ENCODE data around the gene OR2H2. TPM values are rescaled to one million over a fixed set of nuclear protein-coding genes. Genes with fewer than 3 reads are reported as not detected.

Gene OR2H2
- total RNA-seq, 1 experiment from 2014 or later = not detected

DNA sequence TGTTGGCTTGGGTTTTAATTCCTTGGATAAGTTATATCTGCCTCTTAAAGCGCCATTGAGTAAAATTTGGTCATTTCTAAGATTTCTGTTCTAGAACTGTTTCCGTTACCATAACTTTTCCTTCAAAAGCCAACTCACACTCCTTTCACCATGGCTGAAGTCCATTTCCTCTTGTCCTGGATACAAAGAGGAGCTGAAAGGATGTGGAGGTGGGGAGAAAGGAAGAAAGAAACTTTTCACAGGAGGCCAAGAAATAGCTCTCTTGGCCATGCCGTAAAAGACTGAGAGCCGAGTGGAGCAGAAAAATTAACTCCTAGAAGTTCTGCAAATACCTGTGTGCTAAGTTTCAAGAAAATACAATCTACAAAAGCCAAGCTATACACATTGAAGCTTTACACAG is 26.5 kb downstream of the OR2H2 start:
- intact Hi-C loops (cut with micrococcal nuclease; ENCODE audit: unreplicated experiment) = no loop called here

DNA sequence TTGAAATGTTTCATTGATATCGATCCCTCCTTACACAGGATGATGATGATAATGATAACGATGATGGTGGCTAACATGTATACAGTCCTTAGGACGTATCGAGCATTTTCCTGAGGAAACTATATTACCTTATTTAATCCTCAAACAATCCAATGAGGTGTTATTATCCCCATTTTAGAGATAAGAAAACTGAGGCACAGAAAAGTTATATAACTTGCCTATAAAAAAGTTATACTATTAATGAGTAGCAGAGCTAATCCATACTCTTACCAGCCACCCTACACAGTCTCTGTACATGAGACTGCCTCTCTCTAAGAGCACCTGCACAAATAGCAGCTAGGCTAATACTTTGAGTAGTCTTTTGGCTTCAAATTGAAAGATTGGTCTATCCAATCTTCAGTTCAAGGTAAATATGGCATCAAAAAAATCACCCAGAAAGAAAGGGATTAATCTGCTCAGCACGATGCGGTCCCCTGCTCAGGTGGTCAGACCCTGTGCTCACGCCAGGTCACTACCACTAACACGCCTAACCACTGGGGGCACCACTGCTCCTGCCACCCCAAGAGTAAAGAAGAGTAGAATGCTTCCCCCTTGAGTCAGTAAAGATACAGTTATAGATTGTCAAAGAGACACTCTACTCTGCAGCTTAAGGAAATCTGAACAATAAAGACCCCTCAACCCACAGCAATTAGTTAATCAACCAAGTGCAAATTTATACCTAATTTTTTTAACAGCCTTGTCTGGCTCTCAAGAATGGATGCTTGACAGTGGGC is 33.0 kb downstream of the OR2H2 start:
- no peaks in the 10 kb centered on the region for H3K4me1 ChIP-seq
- Mint-ChIP-seq H3K4me1 (ENCODE audit: low read depth, unreplicated experiment) (no peaks in the 10 kb centered on the region), H3K36me3 (ENCODE audit: insufficient read depth, unreplicated experiment) (no peaks in the 10 kb centered on the region), H3K27me3 (ENCODE audit: insufficient read depth, unreplicated experiment) (peaks cover 9% of the 10 kb centered on the region), H3K9me3 (ENCODE audit: unreplicated experiment) (no peaks in the 10 kb centered on the region), H3K27ac (ENCODE audit: unreplicated experiment) (no peak overlapping the region), H3K4me3 (ENCODE audit: unreplicated experiment) (no peak overlapping the region)
- no peaks in the 10 kb centered on the region for H3K36me3 ChIP-seq (ENCODE audit: control insufficient read depth, insufficient read depth, low read length)
- TF ChIP-seq CTCF (IDR thresholded peaks at IDR 0.05; ENCODE audit: insufficient read depth in 1 of 2, low read depth in 1 of 2, low read length in 1 of 2, severe bottlenecking in 1 of 2, unreplicated experiment in 1 of 2) = peak in 1 of 2 experiments; percentile 21
- POLR2A ChIA-PET = no interaction called here
- BruUV-seq (replicated peaks) = no TSS peak
- CTCF ChIA-PET = no interaction called here
- intact Hi-C loops (cut with micrococcal nuclease; ENCODE audit: unreplicated experiment) = no loop called here
- H3K27me3 ChIP-seq (replicated peaks; ENCODE audit: control insufficient read depth, insufficient read depth, low read length) = no peaks in the 10 kb centered on the region
- H3K4me3 ChIP-seq (ENCODE audit: low read depth, low read length) = no peak overlapping the region
- no peaks in the 10 kb centered on the region for H3K9me3 ChIP-seq
- no peak for DNase-seq

More for the DNA sequence above, 26.5 kb downstream of the OR2H2 start:
- TF ChIP-seq CTCF (IDR thresholded peaks at IDR 0.05; ENCODE audit: insufficient read depth in 1 of 2, low read depth in 1 of 2, low read length in 1 of 2, severe bottlenecking in 1 of 2, unreplicated experiment in 1 of 2) = no peak
- Mint-ChIP-seq H3K4me1 (ENCODE audit: low read depth, unreplicated experiment) (no peaks in the 10 kb centered on the region), H3K27ac (ENCODE audit: unreplicated experiment) (no peak overlapping the region), H3K9me3 (ENCODE audit: unreplicated experiment) (no peaks in the 10 kb centered on the region), H3K4me3 (ENCODE audit: unreplicated experiment) (no peak overlapping the region), H3K36me3 (ENCODE audit: insufficient read depth, unreplicated experiment) (no peaks in the 10 kb centered on the region), H3K27me3 (ENCODE audit: insufficient read depth, unreplicated experiment) (peaks cover 13% of the 10 kb centered on the region)
- H3K4me1 ChIP-seq = no peaks in the 10 kb centered on the region
- no TSS peak for BruUV-seq (replicated peaks)
- no peaks in the 10 kb centered on the region for H3K9me3 ChIP-seq
- no peaks in the 10 kb centered on the region; the same call in 1 of the 2 replicates for H3K27me3 ChIP-seq (replicated peaks; ENCODE audit: control insufficient read depth, insufficient read depth, low read length)
- no peak for DNase-seq
- no peaks in the 10 kb centered on the region for H3K36me3 ChIP-seq (ENCODE audit: control insufficient read depth, insufficient read depth, low read length)
- POLR2A ChIA-PET = no interaction called here
- H3K4me3 ChIP-seq (ENCODE audit: low read depth, low read length) = no peak overlapping the region
- CTCF ChIA-PET = interaction anchor here (1.1 kb wide), 1 partner anchor 43 kb away, joined by 3 read pairs; no protein-coding TSS in a partner anchor

DNA sequence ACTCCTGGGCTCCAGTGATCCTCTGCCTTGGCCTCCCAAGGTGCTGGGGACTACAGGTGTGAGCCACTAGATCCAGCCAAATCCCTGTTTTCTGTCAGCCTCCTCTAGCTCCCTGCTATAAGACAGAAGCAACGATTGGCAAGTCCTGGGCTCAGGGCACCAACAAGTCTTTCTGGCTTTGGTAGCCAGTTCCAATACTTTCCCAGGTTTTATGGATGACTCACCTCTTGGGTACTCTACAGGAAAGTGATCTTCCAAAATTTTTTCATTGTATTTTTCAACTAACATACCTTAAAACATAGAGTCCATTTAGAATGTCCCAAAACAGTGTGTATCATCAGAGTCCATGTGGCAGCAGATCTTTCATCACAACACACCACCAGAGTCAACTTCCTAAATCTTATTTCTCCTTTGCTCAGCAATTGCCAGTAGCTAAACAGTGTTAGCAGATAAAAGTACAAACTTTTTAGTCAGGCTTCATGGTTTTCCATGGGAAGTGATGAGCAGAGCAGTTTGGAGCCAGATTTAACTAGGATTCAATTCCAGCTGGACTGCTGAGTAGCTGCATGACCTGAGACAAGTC is 34.7 kb downstream of the OR2H2 start:
- ChIA-PET POLR2A (interaction anchor here (0.6 kb wide), 1 partner anchor 38 kb away, joined by 3 read pairs; no protein-coding TSS in a partner anchor), CTCF (no interaction called here)
- BruUV-seq (replicated peaks) = no TSS peak
- Histone ChIP-seq H3K4me3 (ENCODE audit: low read depth, low read length) (no peak overlapping the region), H3K4me1 (no peaks in the 10 kb centered on the region), H3K36me3 (ENCODE audit: control insufficient read depth, insufficient read depth, low read length) (no peaks in the 10 kb centered on the region), H3K27me3 (replicated peaks; ENCODE audit: control insufficient read depth, insufficient read depth, low read length) (no peaks in the 10 kb centered on the region), H3K9me3 (no peaks in the 10 kb centered on the region)
- DNase-seq = no peak
- intact Hi-C loops (cut with micrococcal nuclease; ENCODE audit: unreplicated experiment) = no loop called here
- TF ChIP-seq CTCF (IDR thresholded peaks at IDR 0.05; ENCODE audit: insufficient read depth in 1 of 2, low read depth in 1 of 2, low read length in 1 of 2, severe bottlenecking in 1 of 2, unreplicated experiment in 1 of 2) = no peak
- Mint-ChIP-seq H3K9me3 (ENCODE audit: unreplicated experiment) (no peaks in the 10 kb centered on the region), H3K27ac (ENCODE audit: unreplicated experiment) (no peak overlapping the region), H3K4me1 (ENCODE audit: low read depth, unreplicated experiment) (no peaks in the 10 kb centered on the region), H3K4me3 (ENCODE audit: unreplicated experiment) (no peak overlapping the region), H3K36me3 (ENCODE audit: insufficient read depth, unreplicated experiment) (no peaks in the 10 kb centered on the region), H3K27me3 (ENCODE audit: insufficient read depth, unreplicated experiment) (peaks cover 8% of the 10 kb centered on the region)

All from Caco-2 (cell line).